Stimulated activated CD4-positive, alpha-beta T cell treated with anti-CD3 and anti-CD28 coated beads, Interleukin-4, amount 100 ng/mL, for 48 hours (primary cell): Measurements from ENCODE around the gene FNBP1.
"Not testable (repeated sequence)": the region's sequence is repeated elsewhere in the genome, so short reads cannot be mapped to it uniquely, and the experiment has no call there.

Source experiments
- DNase-seq, 2 donors: peaks; one replicate each; pipeline ENCODE4 v3.0.0-alpha.2; 2020; ENCODE audit warnings: low read depth in 2 of 2

FNBP1 gene

DNA sequence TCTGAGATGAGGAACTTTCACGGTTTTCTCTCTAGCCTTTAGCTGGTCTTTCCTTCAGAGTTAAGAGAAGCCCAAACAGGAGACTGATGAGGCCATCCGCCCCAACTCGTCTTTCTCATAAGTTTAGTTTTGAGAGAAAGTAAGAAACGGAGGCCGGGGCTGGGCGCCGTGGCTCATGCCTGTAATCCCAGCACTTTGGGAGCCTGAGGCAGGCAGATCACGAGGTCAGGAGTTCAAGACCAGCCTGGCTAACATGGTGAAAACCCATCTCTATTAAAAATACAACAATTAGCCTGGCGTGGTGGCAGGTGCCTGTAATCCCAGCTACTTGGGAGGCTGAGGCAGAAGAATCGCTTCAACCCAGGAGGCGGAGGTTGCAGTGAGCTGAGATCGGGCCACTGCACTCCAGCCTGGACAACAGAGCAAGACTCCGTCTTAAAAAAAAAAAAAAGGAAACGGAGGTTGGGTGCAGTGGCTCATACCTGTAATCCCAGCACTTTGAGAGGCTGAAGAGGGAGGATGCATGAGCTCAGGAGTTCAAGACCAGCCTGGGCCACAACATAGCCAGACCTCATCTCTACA is 152.2 kb downstream of the FNBP1 start:
- DNase-seq, result not testable (repeated sequence)

DNA sequence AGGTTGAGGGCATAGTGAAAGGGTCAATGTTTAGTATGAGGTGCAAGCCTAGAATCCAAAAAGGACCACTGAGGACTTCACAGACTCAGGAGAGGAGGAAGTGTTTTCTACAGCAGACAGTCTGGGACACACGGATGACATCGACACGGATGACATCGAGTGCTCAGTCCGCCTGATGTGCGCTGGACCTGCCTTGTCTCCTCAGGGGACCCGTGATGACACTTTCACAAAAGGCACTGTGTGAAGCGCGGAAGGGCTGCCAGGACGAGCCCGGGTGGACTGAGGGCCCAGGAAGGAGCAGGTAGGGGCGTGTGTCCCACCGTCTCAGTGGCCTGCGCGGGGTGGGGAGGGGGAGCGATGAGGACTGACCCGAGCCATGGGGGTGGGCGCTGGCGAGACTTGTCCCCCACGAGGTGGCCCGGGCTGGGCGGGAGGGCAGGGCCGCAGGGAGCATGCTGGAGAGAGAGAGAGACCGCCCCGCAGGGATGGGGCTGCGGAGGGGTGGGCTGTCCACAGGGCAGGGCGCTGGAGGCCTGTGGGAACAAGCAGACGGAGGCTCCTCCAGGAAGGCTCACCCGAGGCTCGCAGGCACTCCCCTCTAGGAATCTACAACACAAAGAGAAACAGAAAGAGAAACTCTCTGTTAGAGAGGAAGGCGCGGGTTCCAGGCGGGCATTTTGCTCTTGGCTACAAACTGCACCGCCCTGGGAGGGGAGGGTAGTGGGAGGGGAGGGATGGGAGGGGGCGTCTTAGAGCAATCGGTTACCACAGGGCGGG is 152.9 kb downstream of the FNBP1 start:
- DNase-seq, result peak; percentile 65 to 80

DNA sequence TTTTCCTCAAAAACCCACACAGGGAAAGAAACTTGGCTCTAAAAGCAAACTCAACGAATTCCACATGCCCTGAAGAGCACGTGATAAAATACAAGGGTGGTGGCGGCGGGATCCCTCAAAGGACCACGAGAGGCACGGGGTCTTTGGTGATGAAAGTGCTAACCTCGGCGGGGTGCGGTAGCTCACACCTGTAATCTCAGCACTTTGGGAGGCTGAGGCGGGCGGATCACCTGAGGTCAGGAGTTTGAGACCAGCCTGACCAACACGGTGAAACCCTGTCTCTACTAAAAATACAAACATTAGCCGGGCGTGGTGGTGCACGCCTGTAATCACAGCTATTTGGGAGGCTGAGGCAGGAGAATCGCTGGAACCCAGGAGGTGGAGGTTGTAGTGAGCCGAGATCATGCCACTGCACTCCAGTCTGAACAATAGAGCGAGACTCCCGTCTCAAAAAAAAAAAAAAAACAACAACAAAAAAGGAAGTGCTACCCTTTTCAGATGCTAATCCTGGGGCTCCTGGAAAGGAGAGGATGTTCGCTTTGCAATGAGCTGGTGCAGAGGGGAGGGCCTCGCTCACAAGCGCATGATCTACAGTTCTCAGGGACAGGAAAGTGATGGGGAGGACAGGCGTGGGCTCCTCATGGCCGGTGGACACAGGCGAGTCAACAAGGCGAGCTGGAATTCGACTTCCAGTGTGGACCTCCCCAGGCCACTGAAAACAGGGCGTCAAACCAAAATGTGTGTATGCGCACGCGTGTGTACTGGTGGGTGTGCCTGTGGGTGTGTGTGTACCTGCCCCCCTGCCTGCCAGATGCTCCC is 153.7 kb downstream of the FNBP1 start:
- DNase-seq, result peak in 1 of 2 donors; percentile 22

DNA sequence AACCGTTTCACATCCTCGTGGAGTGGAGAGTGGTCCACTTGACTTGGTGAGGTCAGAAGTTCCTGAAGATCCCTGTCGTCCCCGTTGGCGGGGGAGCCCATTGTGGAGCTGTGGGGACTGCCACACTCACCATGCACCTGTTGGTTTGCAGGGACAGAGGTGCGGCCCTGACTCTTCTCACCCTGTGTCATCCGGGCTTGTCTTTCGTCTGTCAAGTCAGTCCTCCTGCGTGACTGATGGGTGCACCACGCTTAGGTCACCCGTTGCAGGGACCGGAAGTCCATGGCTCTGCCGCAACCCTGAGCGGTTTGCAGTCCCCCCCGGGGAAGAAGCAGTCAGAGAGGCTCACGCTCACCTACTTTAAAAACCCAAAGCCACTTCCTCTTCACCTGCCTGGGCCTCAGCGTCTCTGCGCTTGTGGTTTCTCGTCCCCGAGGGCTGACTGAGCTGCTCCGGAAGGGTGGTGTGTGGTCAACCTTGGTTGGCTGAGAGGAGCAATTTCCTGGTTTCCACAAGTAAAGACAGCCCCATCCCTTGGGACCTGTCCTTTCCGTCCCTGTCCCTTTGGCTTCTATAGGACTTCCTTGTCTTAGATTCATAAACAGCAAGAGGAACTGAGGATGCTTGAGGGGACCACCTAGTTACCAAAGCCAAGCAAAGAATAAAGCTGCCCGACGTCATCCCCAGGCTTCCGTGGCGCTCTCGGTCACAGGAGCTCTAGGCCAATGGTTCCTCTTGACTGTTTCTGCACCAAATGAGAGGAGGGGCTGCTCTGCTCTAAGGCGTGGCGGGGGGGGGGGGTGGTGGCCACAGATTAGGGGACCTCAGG is 154.5 kb downstream of the FNBP1 start:
- peak; percentile 80 to 89 for DNase-seq

DNA sequence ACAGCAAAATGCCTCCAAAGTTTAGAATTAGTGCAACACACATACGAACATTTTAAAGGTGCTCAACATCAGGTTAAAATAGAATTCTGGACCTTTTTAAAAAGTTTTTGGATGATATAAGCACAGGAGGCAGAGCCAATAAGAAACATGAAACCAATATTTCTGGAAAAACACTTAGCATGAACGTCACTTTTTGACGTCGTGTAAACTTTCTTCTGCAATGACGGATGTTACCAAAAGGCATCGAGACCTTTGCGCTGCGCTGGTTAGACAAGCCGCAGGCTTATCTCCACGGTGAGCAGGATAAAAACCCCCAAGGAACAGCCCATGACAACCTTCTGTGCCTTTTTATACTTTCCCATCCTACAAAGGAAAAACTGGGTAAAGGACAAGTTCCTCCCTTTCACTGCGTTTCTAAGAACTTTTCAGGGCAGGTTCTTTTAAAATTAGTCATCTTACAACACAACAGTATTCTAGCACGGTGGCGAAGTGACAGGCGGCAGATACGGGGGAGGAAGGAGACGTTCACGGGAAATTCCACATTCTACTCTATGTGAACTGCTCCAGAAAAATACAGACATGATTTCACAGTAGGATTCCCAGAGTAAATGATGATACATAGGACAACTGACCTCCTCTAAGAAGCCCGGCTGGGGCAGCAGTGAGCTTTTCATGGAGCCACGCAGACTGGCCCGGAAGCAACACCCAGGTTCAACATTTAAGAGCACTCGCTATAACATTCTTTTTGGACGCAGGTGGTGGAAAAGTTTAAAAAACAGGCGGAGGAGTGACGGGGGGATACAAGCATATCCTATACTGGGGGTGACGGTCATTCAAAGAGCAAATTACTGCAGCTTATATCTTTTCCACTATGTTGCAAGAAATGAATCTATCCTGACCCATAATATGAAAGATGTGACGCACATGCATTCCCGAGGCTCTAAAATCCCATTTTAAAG is 155.4 kb downstream of the FNBP1 start:
- DNase-seq, result peak; percentile 27 to 70

DNA sequence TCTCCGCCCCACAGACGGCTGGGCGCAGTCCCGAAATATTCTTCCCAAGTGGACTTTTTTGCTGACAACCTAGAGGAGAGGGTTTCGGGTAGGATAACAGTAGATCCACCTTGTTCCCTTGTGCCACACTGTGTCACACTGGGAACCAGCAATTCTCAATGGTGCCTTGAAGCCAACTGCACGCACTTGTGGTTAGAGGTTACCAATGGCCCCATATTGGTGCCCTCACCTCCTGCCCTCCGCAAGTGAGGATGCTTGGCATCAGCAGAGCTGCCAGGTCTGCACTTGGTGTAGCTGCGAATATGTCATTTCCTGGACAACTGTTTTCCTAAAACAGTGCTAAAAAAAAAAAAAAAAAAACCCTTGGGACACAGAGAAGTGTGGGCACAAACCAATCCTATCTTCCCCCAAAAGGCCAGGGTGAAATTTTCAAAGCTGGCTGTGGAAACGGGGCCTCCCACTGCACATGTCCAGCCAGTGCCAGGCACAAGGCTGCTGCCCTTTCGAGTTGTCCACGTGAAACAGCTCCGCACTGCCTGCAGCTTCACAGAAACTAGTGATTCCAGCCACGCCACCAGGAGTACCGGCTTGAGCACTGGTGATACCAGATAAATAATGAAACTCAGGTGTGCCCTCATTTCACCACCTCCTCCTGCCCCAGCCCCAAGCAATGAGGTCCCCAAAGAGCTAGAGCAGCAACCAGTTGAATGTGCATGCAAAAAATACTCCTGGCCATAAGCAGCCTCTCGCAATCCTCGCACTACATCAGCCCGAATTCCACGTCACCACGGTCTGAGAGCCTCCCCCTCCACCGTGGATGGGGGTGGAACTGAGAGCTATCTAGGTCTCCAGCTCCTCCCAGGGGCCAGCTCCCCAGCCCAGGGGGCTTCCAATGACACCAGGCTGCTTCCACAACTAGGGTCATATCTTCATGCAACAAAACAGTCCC is 156.5 kb downstream of the FNBP1 start:
- peak; percentile 49 to 54 for DNase-seq

DNA sequence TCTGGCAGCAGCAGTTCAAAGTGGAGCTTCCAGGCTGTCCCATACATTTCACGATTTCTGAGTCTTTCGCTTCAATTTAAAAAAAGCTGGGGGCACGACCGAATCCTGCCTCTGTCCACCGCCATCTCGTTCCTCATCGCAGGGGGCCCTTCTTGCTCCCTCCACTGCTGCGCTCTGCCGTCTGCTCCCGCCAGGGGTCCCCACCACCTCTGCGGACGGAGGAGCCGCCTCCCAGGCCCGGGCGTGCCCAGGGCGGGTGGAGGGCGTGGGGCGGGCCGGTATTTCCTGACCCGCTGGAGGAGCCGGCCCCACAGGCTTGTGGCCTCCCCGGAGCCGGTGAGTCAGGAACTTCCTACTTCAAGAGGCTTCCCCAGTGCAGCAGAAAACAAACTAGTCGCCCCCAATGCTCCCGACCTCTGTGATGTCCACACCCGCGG is 157.3 kb downstream of the FNBP1 start:
- peak; percentile 88 to 93 for DNase-seq

DNA sequence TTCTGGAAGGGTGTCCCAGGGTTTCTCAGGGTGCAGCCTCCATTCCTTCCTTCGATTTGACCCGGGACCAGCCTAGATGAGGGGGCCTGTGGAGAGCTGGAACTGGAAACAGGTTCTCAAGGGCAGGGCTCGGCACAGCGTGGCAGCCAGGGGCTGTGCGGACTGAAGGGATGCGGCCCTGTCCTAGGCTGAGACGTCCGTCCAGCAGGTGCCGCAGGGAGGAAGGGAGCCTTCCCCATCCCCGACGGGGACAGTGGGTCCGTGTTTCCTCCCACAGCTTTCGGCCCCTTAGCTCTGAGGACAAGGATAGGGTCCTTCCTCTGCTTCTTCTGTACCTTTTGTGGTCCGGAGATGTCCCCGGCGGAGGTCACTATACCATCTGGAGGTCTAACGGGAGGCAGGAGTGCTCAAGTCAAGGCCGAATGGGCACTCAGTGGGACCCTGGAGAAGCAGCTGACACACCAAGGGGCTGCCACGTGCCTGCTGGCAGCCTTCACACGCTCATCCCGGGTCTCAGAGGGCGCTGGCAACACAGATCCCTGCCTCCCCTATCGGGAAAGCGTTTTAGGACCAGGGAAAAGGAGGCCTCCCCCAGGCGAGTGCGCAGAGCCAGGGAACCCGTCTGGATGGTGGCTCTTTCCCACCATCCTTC is 157.8 kb downstream of the FNBP1 start:
- DNase-seq, result peak; percentile 32 to 37

DNA sequence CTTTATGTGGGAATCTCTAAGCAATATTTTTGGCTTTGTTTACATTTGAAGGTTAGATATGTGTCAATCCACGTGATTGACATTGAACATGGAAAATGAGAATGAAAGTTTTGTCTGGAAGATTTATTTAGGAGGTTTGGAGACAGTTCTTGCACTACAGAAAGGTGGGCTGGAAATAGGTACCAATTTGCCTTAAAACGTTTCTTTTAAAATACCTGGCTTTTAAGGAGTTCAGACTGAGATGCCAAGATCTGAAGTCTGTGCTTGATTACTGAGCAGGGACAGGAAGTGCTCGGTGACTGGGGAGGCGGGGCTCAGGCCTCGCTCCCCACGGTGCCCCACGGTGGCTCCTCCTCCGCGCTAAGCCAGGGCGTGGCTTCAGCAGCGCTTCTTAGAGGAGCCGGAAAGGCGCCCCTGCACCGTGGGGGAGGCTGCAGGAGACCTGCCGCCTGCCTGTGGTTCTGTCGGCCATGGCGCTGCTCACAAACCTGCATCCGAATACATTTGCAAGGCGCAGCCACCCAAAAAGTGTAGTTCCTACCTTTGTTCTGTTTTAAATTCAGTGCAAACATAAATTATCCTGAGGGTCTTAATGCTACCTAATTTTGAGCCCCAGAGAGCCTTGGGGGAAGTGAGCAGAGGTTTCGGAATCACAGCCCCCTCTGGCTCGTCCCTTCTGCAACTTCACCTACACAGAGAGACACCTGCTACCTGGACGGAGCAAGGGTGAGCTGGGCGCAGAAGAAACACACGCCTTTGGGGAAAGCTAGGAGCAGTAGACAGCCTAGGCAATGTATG is 158.6 kb downstream of the FNBP1 start:
- DNase-seq, result peak; percentile 95 to 97

DNA sequence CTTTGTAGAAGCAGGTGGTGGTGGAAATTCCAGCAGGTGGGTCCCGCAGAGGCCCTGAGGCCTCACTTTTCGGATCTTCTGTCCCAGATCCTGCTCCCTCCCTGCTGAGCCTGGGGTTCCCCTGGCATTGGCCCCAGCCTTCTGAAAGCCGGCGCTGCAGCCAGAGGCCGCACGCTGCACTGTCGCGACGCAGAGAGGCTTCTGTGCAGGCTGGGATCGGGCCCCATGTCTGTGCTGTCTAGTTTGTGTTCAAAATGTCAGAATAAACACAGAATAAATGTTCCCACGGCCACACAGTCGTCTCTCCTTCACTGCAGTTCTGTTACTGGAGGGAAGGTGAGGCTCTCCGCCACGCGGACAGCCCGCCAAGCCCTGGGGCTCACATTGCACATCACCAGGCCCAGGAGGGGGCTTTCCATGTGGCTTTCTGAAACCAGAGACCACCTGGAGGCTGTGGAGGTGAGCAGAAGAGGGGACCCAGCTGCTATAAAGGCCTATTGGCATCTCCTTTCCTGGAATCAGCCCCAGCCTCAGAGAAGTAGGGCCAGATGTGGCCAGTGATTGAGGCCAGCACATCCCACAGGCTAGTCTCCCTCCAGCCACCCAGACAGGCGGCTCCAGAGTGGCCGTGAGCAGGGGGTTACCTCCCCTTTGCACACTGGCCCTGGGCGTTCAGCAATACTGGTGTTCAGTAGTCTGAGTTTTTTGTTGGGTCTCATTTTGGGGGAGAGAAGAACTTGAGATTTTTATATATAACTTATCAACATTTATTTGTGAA is 161.3 kb downstream of the FNBP1 start:
- no peak for DNase-seq

DNA sequence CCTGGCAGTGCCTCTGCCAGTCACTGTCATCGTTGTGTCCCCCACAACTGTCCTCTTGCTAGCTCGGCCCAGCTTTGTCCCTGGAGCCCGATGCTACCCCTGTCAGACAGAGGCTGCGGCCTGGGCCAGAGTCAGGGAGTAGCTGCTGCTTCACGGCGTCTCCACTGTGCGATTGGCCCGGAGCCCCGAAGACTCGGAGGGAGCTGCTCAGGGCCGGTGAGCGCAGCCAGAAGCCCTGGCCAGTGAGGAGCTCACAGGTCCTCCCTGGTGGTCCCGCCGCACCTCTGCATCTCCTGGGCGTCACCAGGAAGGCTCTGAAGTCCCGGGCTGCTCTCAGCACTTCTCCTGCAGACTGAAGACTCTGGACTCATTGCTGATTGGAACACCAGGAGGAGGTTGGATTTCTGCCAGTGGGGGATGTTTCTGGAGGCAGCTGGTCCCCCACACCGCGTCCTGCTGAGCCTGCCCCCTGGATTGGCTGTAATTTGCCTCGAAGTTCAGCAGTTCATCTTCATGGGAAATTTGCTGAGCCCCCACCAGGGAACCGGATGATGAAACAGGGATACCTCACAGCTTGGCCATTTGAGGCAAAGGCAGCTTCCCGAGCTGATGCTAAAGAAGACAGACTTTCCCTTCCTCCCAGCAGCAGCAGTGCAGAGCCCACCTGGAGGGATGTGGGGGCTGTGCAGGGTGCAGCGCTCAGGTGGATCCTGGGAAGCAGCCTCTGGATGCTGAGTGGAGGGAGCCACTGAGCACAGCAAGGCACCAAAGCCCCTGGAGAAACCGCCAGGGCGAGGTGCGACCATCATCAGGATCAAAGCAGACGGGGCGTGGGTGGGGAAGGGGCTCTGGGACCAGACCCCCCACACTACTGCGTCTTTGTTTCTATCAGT is 162.1 kb downstream of the FNBP1 start:
- DNase-seq, result no peak

DNA sequence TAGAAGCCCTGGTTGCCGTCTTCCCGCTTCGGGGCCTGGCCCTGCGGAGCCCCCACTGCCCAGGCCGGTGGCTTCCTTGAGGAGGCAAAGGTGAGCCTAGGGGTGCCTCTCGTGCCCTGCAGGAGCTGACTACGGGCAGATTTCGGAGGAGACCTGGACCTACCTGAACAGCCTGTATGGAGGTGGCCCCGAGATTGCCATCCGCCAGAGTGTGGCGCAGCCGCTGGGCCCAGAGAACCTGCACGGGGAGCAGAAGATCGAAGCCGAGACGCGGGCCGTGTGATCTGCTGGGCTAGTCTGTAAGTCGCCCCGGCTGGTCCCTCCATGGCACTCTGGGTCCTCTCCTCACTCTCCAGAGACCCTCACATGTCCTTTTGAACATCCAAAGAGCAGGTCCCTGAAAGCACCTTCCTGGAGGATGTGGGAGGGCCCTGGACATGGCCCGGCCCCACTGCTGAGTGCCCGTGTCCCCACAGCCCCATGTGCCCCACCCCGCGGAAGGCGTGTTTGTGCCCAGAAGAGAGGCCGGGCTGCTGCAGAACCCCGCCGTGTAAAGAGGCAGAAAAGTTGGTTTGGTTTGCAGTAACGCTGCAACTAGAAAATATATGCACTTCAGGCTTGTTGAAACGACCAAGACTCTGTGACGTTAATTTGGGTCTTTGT is 162.9 kb downstream of the FNBP1 start:
- DNase-seq, result no peak

DNA sequence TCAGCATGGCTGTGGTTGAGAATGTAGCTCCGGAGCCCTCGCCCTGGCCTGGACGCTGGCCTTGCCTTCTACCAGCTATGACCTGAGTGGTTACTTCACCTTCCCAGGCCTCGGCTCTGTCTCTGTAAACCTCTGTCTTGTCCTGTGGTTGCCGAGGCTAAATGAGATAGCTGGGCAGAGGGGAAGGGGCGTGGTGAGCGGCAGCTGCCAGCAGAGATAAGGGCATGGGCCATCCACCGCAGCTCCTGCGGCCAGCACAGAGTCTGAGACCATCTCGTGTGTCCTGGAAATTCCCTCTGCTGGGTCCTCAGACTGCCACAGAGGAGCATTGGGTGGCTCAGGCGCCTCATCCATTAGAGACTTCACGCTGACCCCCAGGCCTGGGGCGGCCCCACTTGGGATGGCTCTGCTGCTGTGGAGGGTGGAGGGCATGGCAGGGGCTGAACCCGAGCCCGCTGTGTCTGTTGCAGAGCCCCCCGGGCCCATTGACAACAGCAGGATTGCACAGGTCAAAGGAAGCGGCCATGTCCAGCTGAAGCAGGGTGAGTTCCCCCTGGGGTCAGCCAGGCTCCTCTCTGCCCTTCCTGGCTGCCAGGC is 163.8 kb downstream of the FNBP1 start:
- DNase-seq, result no peak

DNA sequence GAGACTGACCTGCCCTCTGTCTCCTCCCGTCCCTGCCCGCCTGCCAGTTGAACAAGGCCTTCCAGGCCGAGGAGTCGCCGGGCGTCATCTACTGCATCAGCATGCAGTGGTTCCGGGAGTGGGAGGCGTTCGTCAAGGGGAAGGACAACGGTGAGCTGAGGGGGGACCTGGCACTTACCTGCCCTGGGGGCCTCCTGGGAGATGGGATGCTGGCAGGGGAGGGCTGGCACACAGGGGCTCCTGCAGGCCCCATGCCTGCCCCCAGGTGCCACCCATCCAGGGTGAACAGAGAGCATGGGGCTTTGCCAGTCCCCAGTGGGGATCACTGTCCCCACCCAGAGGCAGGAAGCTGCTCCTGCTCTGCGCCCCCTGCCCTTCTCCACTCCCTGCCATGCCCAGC is 164.7 kb downstream of the FNBP1 start:
- no peak for DNase-seq

DNA sequence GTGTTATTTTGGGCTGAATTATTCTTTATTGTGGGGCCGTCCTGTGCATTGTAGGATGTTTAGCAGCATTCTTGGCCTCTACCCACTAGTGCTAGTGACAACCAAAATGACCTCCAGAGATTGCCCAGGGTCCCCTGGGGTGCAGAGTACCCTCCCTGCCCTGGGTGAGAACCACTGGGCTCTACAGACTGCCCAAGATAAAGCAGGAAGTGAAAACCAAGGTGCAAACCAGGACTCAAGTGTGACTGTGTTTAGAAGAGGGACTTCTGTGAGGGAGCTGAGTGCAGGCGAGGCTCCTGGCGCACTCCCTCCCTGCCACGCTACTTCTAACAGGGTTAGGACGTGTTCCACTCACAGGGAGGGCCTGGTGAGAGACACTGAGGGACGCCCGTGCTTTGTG is 166.2 kb downstream of the FNBP1 start:
- no peak for DNase-seq
